Ovary (tissue), 9 donors: ENCODE data around the gene GBX1. TPM values are rescaled to one million over a fixed set of nuclear protein-coding genes. Genes with fewer than 3 reads are reported as not detected.

Experiments
- DNase-seq, 5 donors: peaks; one replicate each; pipeline ENCODE4 v3.0.0-alpha.2; 2019 to 2020
- H3K27ac ChIP-seq, 2 donors: fragments of 200-600 bp; one replicate each; pipeline versions ENCODE4 v1.5.1 to v1.8.0; 2019 to 2022
- H3K27me3 ChIP-seq: fragments of 200-600 bp; one replicate; pipeline ENCODE4 v1.8.0; 2022
- H3K36me3 ChIP-seq: fragments of 200-600 bp; sonication (generic); one replicate; pipeline ENCODE4 v1.5.1; 2019
- H3K4me1 ChIP-seq: one replicate; pipeline ENCODE4 v1.8.1; 2013; ENCODE audit warnings: mild to moderate bottlenecking, moderate library complexity; ENCODE audit not compliant: insufficient read depth
- H3K4me3 ChIP-seq: fragments of 200-600 bp; sonication (generic); one replicate; pipeline ENCODE4 v1.5.1; 2017
- H3K9me3 ChIP-seq, 2 donors: fragments of 200-600 bp in 1 of 2; sonication (generic) in 1 of 2; one replicate each; pipeline versions ENCODE4 v1.5.1 to v1.8.1; 2013 to 2019; ENCODE audit warnings: mild to moderate bottlenecking in 1 of 2, moderate library complexity in 1 of 2
- CTCF ChIP-seq, 3 donors: fragments of 450-650 bp in 2 of 3; fragments of 200-600 bp in 1 of 3; IDR thresholded peaks; one replicate each; pipeline versions ENCODE4 v1.5.1 to v1.8.0; 2016 to 2022; ENCODE audit warnings: antibody characterized with exemption in 3 of 3, mild to moderate bottlenecking in 1 of 3
- EP300 ChIP-seq: sonication (generic); formaldehyde crosslinking; IDR thresholded peaks from one replicate; pipeline ENCODE4 v1.6.1; 2017; ENCODE audit warnings: antibody characterized with exemption
- POLR2A ChIP-seq: fragments of 450-650 bp; IDR thresholded peaks from one replicate; pipeline ENCODE4 v1.6.1; 2017; ENCODE audit warnings: antibody characterized with exemption, mild to moderate bottlenecking, moderate library complexity
- WGBS, 3 donors: extraction: QIAGEN DNeasy Blood & Tissue Kit in 1 of 3; methylation state at CpG; one replicate each; pipeline versions ENCODE4 v1.1.5 to v1.1.7; 2013 to 2017; 5-methylcytosine and 5-hydroxymethylcytosine counted together
- intact Hi-C, 4 donors: fragments of 100-400 bp; cut with DNase I; formaldehyde crosslinking; loops; one replicate each; pipeline versions ENCODE4 v1.11.0 to v1.15.1; 2022 to 2023
- polyA plus RNA-seq, 2 donors: library from polyadenylated mRNA; stranded (reverse); fragments of 200-250 nt in 1 of 2; fragments of 350-450 nt in 1 of 2; fragmentation: Illumina TruSeq in 1 of 2; extraction: RNeasy Lipid Tissue Mini Kit (QIAGEN cat#74804) in 1 of 2; gene quantifications; one replicate each; pipeline ENCODE4 v1.2.3, GENCODE V29; 2013 to 2014
- total RNA-seq, 7 donors: library from RNA; depleted of rRNA in 2 of 7; stranded (reverse); fragments of >200 nt in 2 of 7; fragmentation: NEBNext Ultra II Directional in 3 of 7; extraction: Animal tissue kit (Norgen Biotek cat#: 25700) in 3 of 7; gene quantifications; one replicate each; pipeline versions ENCODE4 v1.1.0 to v1.2.4, GENCODE V29; 2016 to 2023
- donor health status: DM: no; HTN: no; CAD: no; lungs with moderate emphysema.
- donor health status: DM: no; HTN: no; CAD: no.
- donor health status: Bipolar disorder and iron deficiency.
- donor health status: DM: yes; HTN: yes; CAD: no.
- donor health status: DM: no; HTN: no; CAD: no.
- donor health status: DM: yes; HTN: yes; CAD: no.

GBX1 gene
- total and polyA plus RNA-seq, 9 donors = not detected

DNA sequence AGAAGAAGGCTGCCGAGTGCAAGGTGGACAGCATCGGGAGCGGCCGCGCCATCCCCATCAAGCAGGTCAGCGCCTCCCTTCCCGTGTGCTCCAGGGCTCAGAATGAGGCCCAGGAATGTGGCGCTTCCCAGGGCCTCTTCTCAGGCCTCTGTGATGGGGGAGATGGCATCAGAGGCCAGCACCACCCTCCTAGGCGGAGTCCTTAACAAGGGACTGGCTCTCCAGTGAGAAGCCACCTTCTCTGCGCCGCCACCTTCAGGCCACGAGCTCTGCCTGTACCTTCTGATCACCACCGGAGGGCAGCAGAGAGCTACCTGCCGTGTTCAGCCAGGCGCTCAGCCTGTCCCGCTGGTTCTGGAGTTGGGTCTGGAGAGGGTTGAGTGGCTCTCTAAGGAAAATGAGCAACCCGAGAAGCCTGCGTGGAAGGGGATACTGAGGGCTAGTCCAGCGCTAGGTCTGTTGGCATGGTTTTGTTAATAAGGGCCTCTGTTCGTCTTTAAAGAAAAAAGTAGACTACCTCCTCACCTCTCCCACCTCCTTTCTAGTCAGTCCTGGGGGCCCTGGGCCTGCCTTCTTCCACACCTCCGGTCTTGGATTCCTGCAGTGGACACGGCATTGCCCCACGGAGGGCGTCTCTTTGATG, 43.6 kb downstream of the GBX1 start:
- 43 to 46% (median 45%) methylated on average over 24 of the region's 24 CpGs for WGBS, 3 donors

DNA sequence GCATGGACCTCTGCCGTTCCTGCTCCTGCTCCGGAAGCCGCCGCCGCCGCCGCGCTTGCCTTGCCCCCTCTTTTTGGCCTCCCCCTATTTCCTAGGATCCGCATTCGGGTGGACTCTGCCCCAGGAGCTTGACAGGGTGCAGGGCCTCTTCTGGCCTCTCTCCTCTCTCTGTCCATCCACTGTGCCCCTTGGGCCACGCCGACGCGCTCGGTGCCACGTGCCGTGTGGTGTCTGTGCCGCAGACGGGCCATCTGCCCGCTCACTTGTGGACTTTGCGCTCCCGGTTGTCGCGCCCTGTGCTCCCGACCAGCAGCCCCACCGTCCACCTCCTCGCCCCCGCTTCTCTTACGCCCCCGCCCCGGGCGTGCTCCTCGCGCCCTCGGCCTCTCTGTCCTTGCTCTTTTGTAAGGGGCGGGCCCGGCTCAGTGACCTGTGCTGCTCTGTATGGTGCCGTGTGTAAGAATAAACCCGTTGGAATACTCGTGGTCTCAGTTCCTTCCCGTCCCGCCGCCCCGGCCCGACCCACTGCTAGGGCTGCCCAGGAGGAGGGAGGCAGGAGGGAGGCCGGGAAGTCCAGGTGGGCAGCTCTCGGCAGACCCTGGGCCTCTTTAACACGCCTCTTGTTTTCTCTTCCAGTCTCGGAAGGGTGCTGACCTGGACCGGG, 44.2 kb downstream of the GBX1 start:
- WGBS, 3 donors = 85 to 88% (median 86%) methylated on average over 50 of the region's 50 CpGs
- Histone ChIP-seq H3K4me3 (no peak overlapping the region), H3K4me1 (peaks cover 8% of the 10 kb centered on the region), H3K27me3 (no peaks in the 10 kb centered on the region), H3K36me3 (no peaks in the 10 kb centered on the region), H3K27ac (no peak overlapping the region), H3K9me3 (no peaks in the 10 kb centered on the region)
- intact Hi-C loops = loop anchor here in 1 of 4 donors (5.0 kb wide), 1 partner anchor 179 kb away; no protein-coding TSS in a partner anchor
- no peak for DNase-seq
- TF ChIP-seq POLR2A (no peak), CTCF (IDR thresholded peaks at IDR 0.05) (no peak), EP300 (no peak)

More for the DNA sequence above, 43.6 kb downstream of the GBX1 start:
- DNase-seq = peak; percentile 77 to 88 (median 88)
- no peaks in the 10 kb centered on the region for H3K27me3 ChIP-seq
- TF ChIP-seq POLR2A = no peak
- TF ChIP-seq CTCF (IDR thresholded peaks at IDR 0.05) = peak; percentile 88 to 93 (median 90)
- no peak for TF ChIP-seq EP300
- H3K36me3 ChIP-seq = no peaks in the 10 kb centered on the region
- no peak overlapping the region for H3K4me3 ChIP-seq
- no peaks in the 10 kb centered on the region for H3K9me3 ChIP-seq
- H3K4me1 ChIP-seq = peaks cover 8% of the 10 kb centered on the region
- intact Hi-C loops = loop anchor here in 1 of 4 donors (5.0 kb wide), 1 partner anchor 178 kb away; no protein-coding TSS in a partner anchor
- no peak overlapping the region for H3K27ac ChIP-seq

DNA sequence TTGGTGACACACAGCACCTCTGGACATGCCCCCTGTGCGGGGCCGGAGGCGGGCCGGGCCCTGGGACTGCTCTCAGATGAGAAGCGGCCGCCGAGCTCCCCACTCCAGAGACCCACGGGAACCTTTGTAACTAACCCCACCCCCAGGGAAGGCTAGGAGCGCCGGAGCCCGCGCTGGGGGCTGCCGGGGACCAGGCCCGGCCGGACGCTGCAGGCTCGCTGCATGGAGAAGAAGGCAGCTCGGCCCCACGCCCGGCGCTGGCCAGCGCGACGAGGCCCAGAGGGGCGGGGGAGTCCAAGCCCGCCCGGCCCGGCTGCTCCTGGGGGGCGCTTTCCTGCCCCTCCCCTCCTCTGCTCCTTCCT, 44.7 kb downstream of the GBX1 start:
- no peak for DNase-seq
- Histone ChIP-seq H3K4me1 (peaks cover 8% of the 10 kb centered on the region), H3K27me3 (no peaks in the 10 kb centered on the region), H3K4me3 (no peak overlapping the region), H3K36me3 (no peaks in the 10 kb centered on the region), H3K9me3 (no peaks in the 10 kb centered on the region), H3K27ac (no peak overlapping the region)
- WGBS, 3 donors = 86 to 89% (median 87%) methylated on average over 29 of the region's 29 CpGs
- TF ChIP-seq EP300 (no peak), CTCF (IDR thresholded peaks at IDR 0.05) (no peak)
- intact Hi-C loops = loop anchor here in 2 of 4 donors (1.0 to 5.0 kb wide), 2 partner anchors 180 to 181 kb away; no protein-coding TSS in a partner anchor

DNA sequence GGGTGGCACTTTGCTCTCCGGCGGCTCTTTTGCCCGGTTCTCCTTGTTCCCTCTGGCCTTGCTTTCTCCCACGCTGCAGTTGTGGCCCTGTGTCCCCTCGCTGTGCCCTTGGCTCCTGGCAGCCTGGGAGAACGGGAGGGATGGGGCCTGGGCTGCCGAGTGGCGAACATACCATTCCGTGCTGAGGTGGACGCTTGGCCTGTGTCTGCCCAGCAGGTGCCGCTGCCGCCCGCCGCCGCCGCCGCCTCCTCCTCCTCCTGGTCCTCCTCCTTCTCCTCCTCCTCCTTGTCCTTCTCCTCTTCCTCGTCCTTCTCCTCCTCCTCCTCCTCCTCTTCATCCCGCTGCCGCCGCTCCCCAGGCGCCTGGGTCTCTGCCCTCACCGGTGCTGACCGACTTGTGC, 45.2 kb downstream of the GBX1 start:
- Histone ChIP-seq H3K4me3 (no peak overlapping the region), H3K4me1 (peaks cover 8% of the 10 kb centered on the region), H3K36me3 (no peaks in the 10 kb centered on the region), H3K9me3 (no peaks in the 10 kb centered on the region), H3K27me3 (no peaks in the 10 kb centered on the region), H3K27ac (no peak overlapping the region)
- intact Hi-C loops = loop anchor here in 2 of 4 donors (1.0 to 5.0 kb wide), 2 partner anchors 180 to 181 kb away; no protein-coding TSS in a partner anchor
- WGBS, 3 donors = 78 to 83% (median 78%) methylated on average over 24 of the region's 24 CpGs
- DNase-seq = no peak
- TF ChIP-seq CTCF (IDR thresholded peaks at IDR 0.05) (no peak), EP300 (no peak), POLR2A (no peak)
